ENCODE results near the gene LRRC73.
"Not testable (repeated sequence)": the region's sequence is repeated elsewhere in the genome, so short reads cannot be mapped to it uniquely, and the experiment has no call there.

Gene LRRC73, protein sequence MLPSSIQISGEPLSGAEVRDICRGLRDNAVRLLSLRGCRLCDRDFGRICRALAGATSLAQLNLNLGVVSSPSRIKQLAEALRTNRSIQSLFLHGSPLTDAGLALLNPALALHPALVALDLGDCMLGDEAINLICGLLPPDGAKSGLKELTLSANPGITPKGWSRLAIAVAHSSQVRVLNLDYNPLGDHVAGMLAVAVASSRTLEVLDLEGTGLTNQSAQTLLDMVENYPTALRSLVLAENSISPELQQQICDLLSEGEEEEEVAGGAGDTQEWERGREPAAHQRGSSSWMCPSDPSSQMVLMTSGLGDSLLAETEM

DNA sequence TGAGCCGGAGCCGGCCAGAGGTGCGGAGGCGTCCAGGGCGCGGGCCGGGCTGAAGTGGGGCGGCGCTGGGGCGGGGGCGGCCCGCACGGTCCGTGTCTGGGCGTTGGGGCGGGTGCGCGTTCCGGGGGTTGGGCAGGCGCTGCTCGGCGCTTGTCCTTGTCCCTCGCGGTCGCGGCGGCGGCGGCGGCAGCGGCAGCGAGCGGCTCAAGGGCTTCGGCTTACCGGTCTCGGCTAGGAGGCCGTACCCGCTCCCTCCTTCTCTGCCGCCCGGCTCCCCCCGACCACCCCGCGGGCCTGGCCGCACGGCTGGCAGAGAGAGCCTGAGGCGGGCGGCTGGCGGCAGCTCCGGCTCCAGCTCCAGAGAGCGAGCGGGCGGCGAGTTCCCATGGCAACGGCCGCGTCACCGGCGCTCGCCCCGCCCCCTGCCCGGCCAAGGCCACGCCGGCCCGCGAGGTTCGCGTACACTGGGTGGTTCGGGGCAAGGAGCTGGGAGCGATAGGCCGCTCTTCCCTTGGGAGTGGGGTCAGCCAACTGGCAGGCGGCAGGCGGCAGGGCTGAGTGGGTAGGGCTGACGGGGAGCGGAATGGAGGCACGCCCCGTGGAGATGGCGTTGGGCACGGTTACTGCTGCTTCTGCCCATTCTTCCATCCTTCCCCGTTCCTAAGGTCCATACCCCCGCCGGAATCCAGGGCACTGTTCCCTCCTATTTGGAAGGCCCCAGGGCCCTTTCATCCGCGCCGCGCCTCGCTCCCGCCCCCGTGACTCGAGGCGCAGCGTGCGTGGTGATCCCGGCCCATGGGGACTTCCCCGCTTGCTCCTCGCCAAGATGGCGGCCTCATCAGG, at the start of gene LRRC73:
TSS of gene LRRC73 (minus strand) at position 363 of the 843 bp plus-strand sequence. CDS start 561 bp downstream, outside the sequence.
- DNase-seq (ENCODE audit: low read depth), result peak; percentile 89

DNA sequence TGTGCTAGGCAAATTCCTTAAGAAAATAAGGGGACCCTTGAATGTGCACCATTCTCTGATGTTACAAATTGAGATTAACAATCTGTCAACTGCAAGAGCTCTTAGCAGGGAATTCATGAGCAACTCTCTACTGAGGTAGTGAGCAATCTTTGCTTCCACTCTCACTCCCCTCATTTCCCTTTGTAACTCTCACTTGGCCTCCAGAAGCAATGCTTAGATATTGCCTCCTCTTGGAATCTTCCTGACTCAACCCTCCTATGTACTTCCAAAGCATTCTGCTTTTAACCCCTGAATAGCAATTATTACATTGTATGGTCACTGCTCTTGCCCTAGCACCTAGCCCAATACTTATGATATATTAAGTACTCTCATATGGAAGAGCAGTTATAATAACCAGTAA, 49.2 kb upstream of the LRRC73 start:
- DNase-seq (ENCODE audit: low read depth), result no peak

DNA sequence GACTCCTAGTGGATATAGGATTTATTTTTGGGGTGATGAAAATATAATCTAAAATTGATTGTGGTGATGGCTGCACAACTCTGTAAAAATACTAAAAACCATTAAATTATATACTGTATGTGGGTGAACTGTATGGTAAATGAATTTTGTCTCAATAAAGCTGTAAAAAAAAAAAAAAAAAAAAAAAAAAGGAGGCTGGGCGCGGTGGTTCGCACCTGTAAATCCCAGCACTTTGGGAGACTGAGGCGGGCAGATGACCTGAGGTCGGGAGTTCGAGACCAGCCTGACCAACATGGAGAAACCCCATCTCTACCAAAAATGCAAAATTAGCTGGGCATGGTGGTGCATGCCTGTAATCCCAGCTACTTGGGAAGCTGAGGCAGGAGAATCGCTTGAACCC, 47.5 kb upstream of the LRRC73 start:
- DNase-seq (ENCODE audit: low read depth), result not testable (repeated sequence)

GRCh38 chr6:43547222-43547621, 37.1 kb upstream of the LRRC73 start:
- no peak for DNase-seq (ENCODE audit: low read depth)

GRCh38 chr6:43544461-43544860, 34.3 kb upstream of the LRRC73 start:
- no peak for DNase-seq (ENCODE audit: low read depth)

DNA sequence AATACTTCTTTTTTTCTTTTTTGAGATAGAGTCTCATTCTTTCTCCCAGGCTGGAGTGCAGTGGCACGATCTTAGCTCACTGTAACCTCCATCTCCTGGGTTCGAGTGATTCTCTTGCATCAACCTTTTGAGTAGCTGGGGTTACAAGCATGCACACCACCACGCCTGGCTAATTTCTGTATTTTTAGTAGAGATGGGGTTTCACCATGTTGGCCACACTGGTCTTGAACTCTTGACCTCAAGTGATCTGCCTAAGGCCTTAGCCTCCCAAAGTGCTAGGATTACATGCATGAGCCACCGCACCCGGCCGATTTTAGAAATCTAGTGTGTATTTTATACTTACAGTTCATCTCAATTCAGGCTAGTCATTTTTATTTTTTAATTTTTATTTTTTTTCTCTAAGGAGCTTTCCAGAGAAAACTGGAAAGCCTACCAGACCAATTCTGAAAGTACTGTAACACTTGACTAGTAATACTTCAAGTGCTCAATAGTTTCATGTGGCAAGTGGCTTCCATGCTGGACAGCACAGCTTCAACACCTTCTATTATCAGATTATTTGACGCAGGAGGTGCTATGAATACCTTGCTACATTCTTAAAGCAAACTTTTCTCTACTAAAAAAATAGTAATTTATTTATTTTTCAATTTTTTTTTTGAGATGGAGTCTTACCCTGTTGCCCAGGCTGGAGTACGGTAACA, 31.8 kb upstream of the LRRC73 start:
- no peak for DNase-seq (ENCODE audit: low read depth)

DNA sequence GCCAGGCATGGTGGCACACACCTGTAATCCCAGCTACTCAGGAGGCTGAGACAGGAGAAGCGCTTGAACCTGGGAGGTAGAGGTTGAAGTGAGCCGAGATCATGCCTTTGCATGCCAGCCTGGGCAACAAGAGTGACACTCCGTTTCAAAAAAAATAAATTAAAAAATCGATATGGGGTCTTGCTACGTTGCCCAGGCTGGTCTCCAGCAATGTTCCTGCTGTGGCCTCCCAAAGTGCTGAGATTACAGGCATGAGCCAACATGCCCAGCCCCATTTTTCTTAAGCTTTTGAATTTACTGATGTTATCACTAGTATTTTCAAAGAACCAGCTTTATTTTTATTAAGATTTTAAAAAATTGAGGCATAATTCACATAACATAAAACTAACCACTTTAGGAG, 30.4 kb upstream of the LRRC73 start:
- DNase-seq (ENCODE audit: low read depth), result no peak

- not testable (repeated sequence) for DNase-seq (ENCODE audit: low read depth)
Measured at GRCh38 chr6:43539409-43539808, 29.3 kb upstream of the LRRC73 start.

- not testable (repeated sequence) for DNase-seq (ENCODE audit: low read depth)
Measured at GRCh38 chr6:43538986-43539385, 28.8 kb upstream of the LRRC73 start.

DNA sequence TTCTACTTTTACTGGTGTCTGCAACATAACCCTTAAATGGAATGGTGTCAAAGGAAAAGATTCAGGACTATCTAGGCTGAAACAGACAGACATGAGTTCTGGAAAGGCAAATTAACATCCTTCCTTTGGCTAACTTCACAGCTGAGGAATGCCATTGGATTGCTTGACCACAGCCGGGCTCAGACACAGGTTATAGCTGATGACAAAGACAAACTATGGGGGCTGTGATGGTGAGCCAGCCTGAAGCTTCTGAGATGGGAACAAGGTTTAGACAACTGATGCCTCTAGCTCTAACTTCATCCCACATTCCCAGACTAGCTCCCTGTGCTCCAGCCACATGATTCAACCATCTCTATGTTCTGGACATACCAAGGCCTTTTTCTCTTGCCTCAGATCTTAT, 22.1 kb upstream of the LRRC73 start:
- no peak for DNase-seq (ENCODE audit: low read depth)

- no peak for DNase-seq (ENCODE audit: low read depth)
Measured at GRCh38 chr6:43524483-43524961, 14.4 kb upstream of the LRRC73 start.

GRCh38 chr6:43523284-43523683, 13.1 kb upstream of the LRRC73 start:
- no peak for DNase-seq (ENCODE audit: low read depth)

GRCh38 chr6:43522547-43523261, 12.6 kb upstream of the LRRC73 start:
- DNase-seq (ENCODE audit: low read depth), result no peak

- no peak for DNase-seq (ENCODE audit: low read depth)
Measured at GRCh38 chr6:43521836-43522235, 11.7 kb upstream of the LRRC73 start.

GRCh38 chr6:43520097-43520496, 10.0 kb upstream of the LRRC73 start:
- no peak for DNase-seq (ENCODE audit: low read depth)

DNA sequence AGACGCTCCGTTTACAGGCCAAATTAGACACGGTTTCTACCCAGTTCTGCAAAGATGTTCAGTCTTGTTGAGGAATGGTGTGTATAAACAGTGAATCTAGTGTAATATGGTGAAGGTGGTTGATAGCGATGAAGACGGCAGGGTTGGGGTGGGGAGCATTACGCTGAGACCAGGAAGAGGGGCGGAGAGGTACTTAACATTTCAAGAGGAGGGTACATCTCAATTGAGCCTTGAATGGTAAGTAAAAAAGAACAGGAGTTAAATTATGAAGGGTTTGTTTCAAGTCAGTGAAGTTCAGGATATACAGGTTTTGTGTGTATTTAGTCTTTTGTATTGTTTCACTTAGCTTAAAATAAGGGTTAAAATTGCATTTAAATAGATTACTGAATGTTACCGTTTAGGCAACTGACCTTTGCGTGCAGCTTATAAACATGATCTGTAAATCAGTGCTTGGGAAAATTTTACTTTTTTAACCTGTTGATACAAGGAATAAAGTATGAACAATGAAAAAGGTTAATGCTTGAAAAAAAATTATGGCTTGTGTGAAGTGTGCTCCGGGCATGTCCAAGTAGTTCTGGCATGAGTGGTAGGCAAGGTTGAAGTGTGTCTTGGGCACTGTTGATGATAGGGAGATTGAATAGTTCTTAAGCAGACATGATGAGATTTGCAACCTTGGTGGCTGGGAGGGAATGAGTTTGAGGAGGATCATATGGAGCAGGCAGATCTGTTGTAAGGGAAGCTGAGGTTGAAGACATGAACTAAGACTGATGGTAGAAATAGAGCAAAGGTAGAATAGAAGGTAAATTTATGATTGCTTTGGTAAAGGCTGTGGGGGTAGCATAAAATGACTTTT, 7.6 kb upstream of the LRRC73 start:
- no peak for DNase-seq (ENCODE audit: low read depth)

DNA sequence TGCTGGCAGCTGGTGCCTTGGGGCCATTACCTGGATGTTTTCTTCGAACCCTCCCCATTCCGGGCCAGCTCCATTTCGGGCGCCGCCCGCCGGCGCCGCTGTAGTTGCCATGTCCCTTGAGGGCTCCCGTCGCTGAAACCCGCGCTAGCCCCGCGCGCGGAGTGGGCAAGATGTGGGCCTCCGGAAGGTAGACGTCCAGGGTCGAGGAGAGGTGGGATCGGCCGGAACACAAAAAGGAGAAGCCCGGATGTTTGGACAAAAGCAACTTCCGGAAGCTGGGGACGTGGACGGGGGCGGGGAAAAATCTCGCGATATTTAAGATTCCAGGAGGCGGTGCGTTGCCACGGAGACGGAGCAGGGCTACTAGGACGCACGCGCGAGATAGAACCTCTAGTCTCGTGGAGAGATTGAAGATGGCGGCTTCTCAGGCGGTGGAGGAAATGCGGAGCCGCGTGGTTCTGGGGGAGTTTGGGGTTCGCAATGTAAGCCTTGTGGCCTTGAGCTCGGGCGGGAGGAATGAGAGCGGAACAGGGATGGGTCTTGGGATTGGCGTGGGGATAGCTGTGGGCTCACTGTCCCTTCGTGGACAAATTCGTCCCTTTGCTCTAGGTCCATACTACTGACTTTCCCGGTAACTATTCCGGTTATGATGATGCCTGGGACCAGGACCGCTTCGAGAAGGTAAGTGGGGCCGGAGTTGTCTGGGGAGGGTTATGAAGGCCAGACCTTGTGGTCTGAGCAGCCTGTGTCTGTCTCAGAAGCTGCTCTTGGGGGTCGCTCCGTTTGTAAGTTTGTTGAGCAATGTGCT, 6.8 kb upstream of the LRRC73 start, which contains the start of the genes POLR1C and YIPF3:
TSS of gene POLR1C (plus strand) at position 393 of the 808 bp plus-strand sequence. CDS start at position 414, 21 bp downstream.
TSS of gene YIPF3 (minus strand) at position 230 of the 808 bp plus-strand sequence. CDS start at position 111, 119 bp downstream.
- peak; percentile 97 for DNase-seq (ENCODE audit: low read depth)

GRCh38 chr6:43516367-43516696, 6.2 kb upstream of the LRRC73 start:
- DNase-seq (ENCODE audit: low read depth), result no peak

- no peak for DNase-seq (ENCODE audit: low read depth)
Measured at GRCh38 chr6:43515808-43516207, 5.7 kb upstream of the LRRC73 start.

All from fibroblast of gingiva (primary cell).